ENCODE data around the gene GPR18. TPM values are rescaled to one million over a fixed set of nuclear protein-coding genes. Genes with fewer than 3 reads are reported as not detected.

GPR18 gene
- total RNA-seq, 1 experiment from 2014 or later, result not detected

- Histone ChIP-seq H2AFZ (no peak overlapping the region), H3F3A (ENCODE audit: insufficient read depth, low read depth) (peaks cover 3% of the 10 kb centered on the region), H3K4me1 (replicated peaks; ENCODE audit: insufficient read depth) (no peaks in the 10 kb centered on the region), H3K9me3 (ENCODE audit: insufficient read depth, low read depth) (no peaks in the 10 kb centered on the region), H4K20me1 (ENCODE audit: insufficient read depth) (peaks cover 92% of the 10 kb centered on the region), H3K27me3 (ENCODE audit: insufficient read depth, low read depth) (no peaks in the 10 kb centered on the region), H3K4me3 (no peak overlapping the region), H3K9me2 (ENCODE audit: insufficient read depth) (no peaks in the 10 kb centered on the region), H3K4me2 (no peak overlapping the region), H3K36me3 (ENCODE audit: low read depth) (peaks cover 13% of the 10 kb centered on the region), H3K27ac (no peak overlapping the region), H3K79me2 (ENCODE audit: low read depth) (peaks cover 98% of the 10 kb centered on the region)
- ChIA-PET POLR2A (ENCODE audit: unreplicated experiment) (no interaction called here), CTCF (no interaction called here)
- intact Hi-C loops (cut with micrococcal nuclease; ENCODE audit: unreplicated experiment), result no loop called here
- DNase-seq, result no peak
- no TSS peak for BruUV-seq (replicated peaks)
- TF ChIP-seq EZH2 (IDR thresholded peaks at IDR 0.05; ENCODE audit: low read depth) (no peak), CTCF (conservative IDR thresholded peaks at IDR 0.05) (no peak)
Observed at GRCh38 chr13:99221567-99222239, 36.5 kb downstream of the GPR18 start.

GRCh38 chr13:99220199-99220935 is 37.8 kb downstream of the GPR18 start:
- H3K4me3 ChIP-seq, result no peak overlapping the region
- H3K79me2 ChIP-seq (ENCODE audit: low read depth), result peaks cover 98% of the 10 kb centered on the region
- no TSS peak for BruUV-seq (replicated peaks)
- H4K20me1 ChIP-seq (ENCODE audit: insufficient read depth), result peaks cover 96% of the 10 kb centered on the region
- ChIA-PET CTCF (no interaction called here), POLR2A (ENCODE audit: unreplicated experiment) (no interaction called here)
- H2AFZ ChIP-seq, result no peak overlapping the region
- H3F3A ChIP-seq (ENCODE audit: insufficient read depth, low read depth), result no peaks in the 10 kb centered on the region; the same call in none of the 2 replicates
- no peak for TF ChIP-seq EZH2 (IDR thresholded peaks at IDR 0.05; ENCODE audit: low read depth)
- no peak for TF ChIP-seq CTCF (conservative IDR thresholded peaks at IDR 0.05)
- H3K9me3 ChIP-seq (ENCODE audit: insufficient read depth, low read depth), result no peaks in the 10 kb centered on the region
- intact Hi-C loops (cut with micrococcal nuclease; ENCODE audit: unreplicated experiment), result no loop called here
- no peak for DNase-seq
- no peaks in the 10 kb centered on the region for H3K9me2 ChIP-seq (ENCODE audit: insufficient read depth)
- H3K4me2 ChIP-seq, result no peak overlapping the region
- H3K27ac ChIP-seq, result no peak overlapping the region
- H3K36me3 ChIP-seq (ENCODE audit: low read depth), result peaks cover 8% of the 10 kb centered on the region; the same call in 1 of the 2 replicates
- no peaks in the 10 kb centered on the region for H3K4me1 ChIP-seq (replicated peaks; ENCODE audit: insufficient read depth)
- no peaks in the 10 kb centered on the region for H3K27me3 ChIP-seq (ENCODE audit: insufficient read depth, low read depth)

GRCh38 chr13:99218969-99219368 is 39.2 kb downstream of the GPR18 start:
- H3K4me2 ChIP-seq, result no peak overlapping the region
- H3K9me3 ChIP-seq (ENCODE audit: insufficient read depth, low read depth), result no peaks in the 10 kb centered on the region
- no peaks in the 10 kb centered on the region for H3K9me2 ChIP-seq (ENCODE audit: insufficient read depth)
- H4K20me1 ChIP-seq (ENCODE audit: insufficient read depth), result peaks cover 96% of the 10 kb centered on the region
- H3K27me3 ChIP-seq (ENCODE audit: insufficient read depth, low read depth), result no peaks in the 10 kb centered on the region
- H3K36me3 ChIP-seq (ENCODE audit: low read depth), result peaks cover 12% of the 10 kb centered on the region; the same call in 1 of the 2 replicates
- no peak for TF ChIP-seq EZH2 (IDR thresholded peaks at IDR 0.05; ENCODE audit: low read depth)
- TF ChIP-seq CTCF (conservative IDR thresholded peaks at IDR 0.05), result no peak
- H3F3A ChIP-seq (ENCODE audit: insufficient read depth, low read depth), result no peaks in the 10 kb centered on the region; the same call in none of the 2 replicates
- no peak overlapping the region for H3K27ac ChIP-seq
- intact Hi-C loops (cut with micrococcal nuclease; ENCODE audit: unreplicated experiment), result no loop called here
- no peaks in the 10 kb centered on the region for H3K4me1 ChIP-seq (replicated peaks; ENCODE audit: insufficient read depth)
- DNase-seq, result no peak
- ChIA-PET POLR2A (ENCODE audit: unreplicated experiment) (no interaction called here), CTCF (no interaction called here)
- H3K79me2 ChIP-seq (ENCODE audit: low read depth), result peaks cover 98% of the 10 kb centered on the region
- no TSS peak for BruUV-seq (replicated peaks)
- no peak overlapping the region for H2AFZ ChIP-seq
- no peak overlapping the region for H3K4me3 ChIP-seq

All from PC-9 (cell line).